ENCODE measurements around the gene ALDOA.
A peak's percentile ranks its signal among the peaks of the same experiment; 100 is the strongest.

The ALDOA gene

DNA sequence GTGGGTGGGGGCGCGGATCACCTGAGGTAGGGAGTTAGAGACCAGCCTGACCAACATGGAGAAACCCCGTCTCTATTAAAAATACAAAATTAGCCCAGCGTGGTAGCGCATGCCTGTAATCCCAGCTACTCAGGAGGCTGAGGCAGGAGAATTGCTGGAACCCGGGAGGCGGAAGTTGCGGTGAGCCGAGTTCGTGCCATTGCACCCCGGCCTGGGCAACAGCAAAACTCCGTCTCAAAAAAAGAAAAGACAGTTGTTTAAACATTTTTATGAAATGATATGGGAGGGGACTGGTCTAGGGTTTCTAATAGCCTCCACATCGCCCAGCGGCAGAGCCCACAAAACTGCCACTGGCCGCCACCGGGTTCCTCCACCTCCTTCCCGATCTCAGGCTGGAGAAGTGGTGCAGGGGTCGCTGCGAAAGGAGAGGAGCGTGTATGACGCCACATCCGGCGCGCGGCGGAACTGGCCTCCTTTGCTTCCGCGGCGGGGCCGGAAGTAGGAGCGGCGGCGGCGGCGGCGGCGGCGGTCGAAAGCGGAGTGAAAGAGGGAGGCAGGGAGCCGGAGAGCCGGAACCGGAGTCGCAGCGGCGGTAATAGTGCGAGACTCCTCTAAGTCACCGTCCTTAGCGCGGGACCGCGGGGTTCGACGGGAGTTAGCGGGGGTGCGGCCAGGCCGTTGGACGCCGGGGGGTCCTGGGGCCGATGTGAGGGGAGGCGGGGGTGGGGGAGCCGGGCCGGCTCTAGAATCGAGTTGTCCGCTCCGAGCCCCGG, 10.1 kb downstream of the ALDOA start, which contains the start of gene PPP4C:
Gene PPP4C, plus strand, starts transcription at position 492 of the 773 bp plus-strand sequence. CDS start 384 bp downstream, outside the sequence.
- peak within 1 kb of the TSS; percentile 83 for H3K27ac ChIP-seq (ENCODE audit: low read depth, low read length)
- peaks cover 36% of the 10 kb centered on the region for H3K36me3 ChIP-seq (ENCODE audit: insufficient read depth, low read length)
- H3K4me3 ChIP-seq (ENCODE audit: low read depth in 1 of 2, low read length in 2 of 2), result peak within 1 kb of the TSS; percentile 88 to 91
- H3K4me1 ChIP-seq (ENCODE audit: insufficient read depth, low read length), result peaks cover 25% of the 10 kb centered on the region
- peak within 1 kb of the TSS; percentile 78 for H3K9ac ChIP-seq (ENCODE audit: low read length)
- no peaks in the 10 kb centered on the region for H3K9me3 ChIP-seq (ENCODE audit: low read length)
- no peaks in the 10 kb centered on the region for H3K27me3 ChIP-seq (ENCODE audit: control insufficient read depth in 1 of 2, insufficient read depth in 2 of 2, low read length in 2 of 2)

DNA sequence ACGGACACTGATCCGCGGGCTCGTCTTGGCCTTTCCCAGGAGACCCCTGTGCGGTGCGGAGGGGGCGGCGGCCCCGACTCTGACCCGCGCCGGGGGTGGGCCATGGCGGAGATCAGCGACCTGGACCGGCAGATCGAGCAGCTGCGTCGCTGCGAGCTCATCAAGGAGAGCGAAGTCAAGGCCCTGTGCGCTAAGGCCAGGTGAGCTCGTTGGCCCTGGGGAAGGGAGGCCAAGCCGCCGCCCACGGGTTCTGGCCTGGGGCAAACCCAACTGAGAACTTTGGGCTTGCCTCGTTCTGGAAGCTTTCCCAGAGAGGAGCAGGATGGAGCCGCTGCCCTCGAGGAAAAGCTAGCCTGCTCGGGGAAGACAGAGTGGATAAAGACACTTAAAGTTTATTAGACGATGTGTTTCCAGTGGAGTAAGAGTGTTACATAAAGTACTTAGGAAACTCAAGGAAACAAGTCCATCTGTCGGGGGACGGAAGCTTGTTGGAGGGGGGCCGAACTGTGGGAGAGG, 10.8 kb downstream of the ALDOA start:
- H3K27ac ChIP-seq (ENCODE audit: low read depth, low read length), result peak overlapping the region; percentile 83
- H3K4me3 ChIP-seq (ENCODE audit: low read depth in 1 of 2, low read length in 2 of 2), result peak overlapping the region; percentile 88 to 91
- H3K9me3 ChIP-seq (ENCODE audit: low read length), result no peaks in the 10 kb centered on the region
- no peaks in the 10 kb centered on the region for H3K27me3 ChIP-seq (ENCODE audit: control insufficient read depth in 1 of 2, insufficient read depth in 2 of 2, low read length in 2 of 2)
- peaks cover 23% of the 10 kb centered on the region for H3K4me1 ChIP-seq (ENCODE audit: insufficient read depth, low read length)
- H3K9ac ChIP-seq (ENCODE audit: low read length), result peak overlapping the region; percentile 78
- peaks cover 38% of the 10 kb centered on the region for H3K36me3 ChIP-seq (ENCODE audit: insufficient read depth, low read length)

DNA sequence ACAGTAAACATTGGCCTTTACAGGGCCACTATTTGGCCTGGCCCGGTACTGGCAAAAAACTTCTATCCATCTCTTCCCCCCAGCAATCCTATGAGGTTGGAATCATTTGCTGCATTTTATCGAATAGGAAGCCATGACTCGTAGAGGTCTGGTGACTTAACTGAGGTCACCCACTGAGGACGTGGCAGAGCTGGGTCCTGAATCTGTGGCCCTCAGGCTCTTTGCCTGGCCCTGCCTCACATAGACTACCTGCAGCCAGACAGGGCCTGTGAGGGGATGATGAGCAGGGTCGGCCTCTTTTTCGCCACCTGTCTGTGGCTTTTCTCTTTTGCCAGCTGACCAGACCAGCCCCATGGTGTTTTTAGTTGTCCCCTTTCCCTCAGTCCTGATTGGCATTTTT, 12.1 kb downstream of the ALDOA start:
- peaks cover 19% of the 10 kb centered on the region for H3K4me1 ChIP-seq (ENCODE audit: insufficient read depth, low read length)
- no peaks in the 10 kb centered on the region for H3K9me3 ChIP-seq (ENCODE audit: low read length)
- H3K9ac ChIP-seq (ENCODE audit: low read length), result peak overlapping the region; percentile 78
- no peak overlapping the region for H3K27ac ChIP-seq (ENCODE audit: low read depth, low read length)
- H3K4me3 ChIP-seq (ENCODE audit: low read depth in 1 of 2, low read length in 2 of 2), result no peak overlapping the region
- H3K36me3 ChIP-seq (ENCODE audit: insufficient read depth, low read length), result peaks cover 35% of the 10 kb centered on the region
- no peaks in the 10 kb centered on the region for H3K27me3 ChIP-seq (ENCODE audit: control insufficient read depth in 1 of 2, insufficient read depth in 2 of 2, low read length in 2 of 2)

GRCh38 chr16:30078744-30079143, 13.2 kb downstream of the ALDOA start:
- Histone ChIP-seq H3K4me1 (ENCODE audit: insufficient read depth, low read length) (peaks cover 19% of the 10 kb centered on the region), H3K4me3 (ENCODE audit: low read depth in 1 of 2, low read length in 2 of 2) (no peak overlapping the region), H3K27me3 (ENCODE audit: control insufficient read depth in 1 of 2, insufficient read depth in 2 of 2, low read length in 2 of 2) (no peaks in the 10 kb centered on the region), H3K27ac (ENCODE audit: low read depth, low read length) (no peak overlapping the region), H3K9me3 (ENCODE audit: low read length) (no peaks in the 10 kb centered on the region), H3K36me3 (ENCODE audit: insufficient read depth, low read length) (peaks cover 46% of the 10 kb centered on the region), H3K9ac (ENCODE audit: low read length) (no peak overlapping the region)

GRCh38 chr16:30079480-30079879, 13.9 kb downstream of the ALDOA start:
- no peak overlapping the region for H3K9ac ChIP-seq (ENCODE audit: low read length)
- H3K27ac ChIP-seq (ENCODE audit: low read depth, low read length), result no peak overlapping the region
- no peaks in the 10 kb centered on the region for H3K9me3 ChIP-seq (ENCODE audit: low read length)
- peaks cover 19% of the 10 kb centered on the region for H3K4me1 ChIP-seq (ENCODE audit: insufficient read depth, low read length)
- no peaks in the 10 kb centered on the region for H3K27me3 ChIP-seq (ENCODE audit: control insufficient read depth in 1 of 2, insufficient read depth in 2 of 2, low read length in 2 of 2)
- H3K36me3 ChIP-seq (ENCODE audit: insufficient read depth, low read length), result peaks cover 54% of the 10 kb centered on the region
- H3K4me3 ChIP-seq (ENCODE audit: low read depth in 1 of 2, low read length in 2 of 2), result no peak overlapping the region

GRCh38 chr16:30082545-30083090, 17.1 kb downstream of the ALDOA start:
- no peak overlapping the region for H3K4me3 ChIP-seq (ENCODE audit: low read depth in 1 of 2, low read length in 2 of 2)
- no peak overlapping the region for H3K9ac ChIP-seq (ENCODE audit: low read length)
- H3K4me1 ChIP-seq (ENCODE audit: insufficient read depth, low read length), result peaks cover 3% of the 10 kb centered on the region
- peaks cover 59% of the 10 kb centered on the region for H3K36me3 ChIP-seq (ENCODE audit: insufficient read depth, low read length)
- no peaks in the 10 kb centered on the region for H3K9me3 ChIP-seq (ENCODE audit: low read length)
- H3K27me3 ChIP-seq (ENCODE audit: control insufficient read depth in 1 of 2, insufficient read depth in 2 of 2, low read length in 2 of 2), result no peaks in the 10 kb centered on the region
- H3K27ac ChIP-seq (ENCODE audit: low read depth, low read length), result no peak overlapping the region

GRCh38 chr16:30083216-30084055, 17.9 kb downstream of the ALDOA start:
- Histone ChIP-seq H3K4me1 (ENCODE audit: insufficient read depth, low read length) (no peaks in the 10 kb centered on the region), H3K9ac (ENCODE audit: low read length) (no peak overlapping the region), H3K9me3 (ENCODE audit: low read length) (no peaks in the 10 kb centered on the region), H3K27me3 (ENCODE audit: control insufficient read depth in 1 of 2, insufficient read depth in 2 of 2, low read length in 2 of 2) (no peaks in the 10 kb centered on the region), H3K36me3 (ENCODE audit: insufficient read depth, low read length) (peaks cover 51% of the 10 kb centered on the region), H3K4me3 (ENCODE audit: low read depth in 1 of 2, low read length in 2 of 2) (no peak overlapping the region), H3K27ac (ENCODE audit: low read depth, low read length) (no peak overlapping the region)

GRCh38 chr16:30084096-30084815, 18.7 kb downstream of the ALDOA start:
- no peak overlapping the region for H3K4me3 ChIP-seq (ENCODE audit: low read depth in 1 of 2, low read length in 2 of 2)
- no peaks in the 10 kb centered on the region for H3K9me3 ChIP-seq (ENCODE audit: low read length)
- H3K27me3 ChIP-seq (ENCODE audit: control insufficient read depth in 1 of 2, insufficient read depth in 2 of 2, low read length in 2 of 2), result no peaks in the 10 kb centered on the region
- no peak overlapping the region for H3K9ac ChIP-seq (ENCODE audit: low read length)
- peaks cover 47% of the 10 kb centered on the region for H3K36me3 ChIP-seq (ENCODE audit: insufficient read depth, low read length)
- H3K27ac ChIP-seq (ENCODE audit: low read depth, low read length), result peak overlapping the region; percentile 22
- H3K4me1 ChIP-seq (ENCODE audit: insufficient read depth, low read length), result no peaks in the 10 kb centered on the region

- H3K27ac ChIP-seq (ENCODE audit: low read depth, low read length), result peak overlapping the region; percentile 22
- H3K36me3 ChIP-seq (ENCODE audit: insufficient read depth, low read length), result peaks cover 42% of the 10 kb centered on the region
- H3K27me3 ChIP-seq (ENCODE audit: control insufficient read depth in 1 of 2, insufficient read depth in 2 of 2, low read length in 2 of 2), result no peaks in the 10 kb centered on the region
These were observed 19.2 kb downstream of the ALDOA start for GRCh38 chr16:30084816-30085159.

GRCh38 chr16:30085247-30085646, 19.7 kb downstream of the ALDOA start:
- H3K27me3 ChIP-seq (ENCODE audit: control insufficient read depth in 1 of 2, insufficient read depth in 2 of 2, low read length in 2 of 2), result no peaks in the 10 kb centered on the region
- no peak overlapping the region for H3K9ac ChIP-seq (ENCODE audit: low read length)
- no peak overlapping the region for H3K4me3 ChIP-seq (ENCODE audit: low read depth in 1 of 2, low read length in 2 of 2)
- no peaks in the 10 kb centered on the region for H3K4me1 ChIP-seq (ENCODE audit: insufficient read depth, low read length)
- H3K36me3 ChIP-seq (ENCODE audit: insufficient read depth, low read length), result peaks cover 42% of the 10 kb centered on the region
- H3K9me3 ChIP-seq (ENCODE audit: low read length), result no peaks in the 10 kb centered on the region
- no peak overlapping the region for H3K27ac ChIP-seq (ENCODE audit: low read depth, low read length)

More at GRCh38 chr16:30084816-30085159, 19.2 kb downstream of the ALDOA start:
- H3K4me3 ChIP-seq (ENCODE audit: low read depth in 1 of 2, low read length in 2 of 2), result no peak overlapping the region
- H3K4me1 ChIP-seq (ENCODE audit: insufficient read depth, low read length), result no peaks in the 10 kb centered on the region
- no peak overlapping the region for H3K9ac ChIP-seq (ENCODE audit: low read length)
- no peaks in the 10 kb centered on the region for H3K9me3 ChIP-seq (ENCODE audit: low read length)

- H3K9me3 ChIP-seq (ENCODE audit: low read length), result no peaks in the 10 kb centered on the region
- no peaks in the 10 kb centered on the region for H3K27me3 ChIP-seq (ENCODE audit: control insufficient read depth in 1 of 2, insufficient read depth in 2 of 2, low read length in 2 of 2)
- H3K9ac ChIP-seq (ENCODE audit: low read length), result no peak overlapping the region
- H3K4me1 ChIP-seq (ENCODE audit: insufficient read depth, low read length), result no peaks in the 10 kb centered on the region
- H3K4me3 ChIP-seq (ENCODE audit: low read depth in 1 of 2, low read length in 2 of 2), result no peak overlapping the region
- H3K36me3 ChIP-seq (ENCODE audit: insufficient read depth, low read length), result peaks cover 40% of the 10 kb centered on the region
- H3K27ac ChIP-seq (ENCODE audit: low read depth, low read length), result no peak overlapping the region
These were observed 20.3 kb downstream of the ALDOA start for GRCh38 chr16:30085820-30086219.
